GM23248 (cell line): ENCODE data around the gene GM2A.

Experiments
- EZH2 ChIP-seq: fragments of 200-600 bp; sonication (generic); IDR thresholded peaks from 2 replicates; pipeline ENCODE4 v1.6.1; 2018; ENCODE audit warnings: antibody characterized with exemption, mild to moderate bottlenecking; ENCODE audit not compliant: insufficient read depth, poor library complexity, severe bottlenecking
- EZH2phosphoT487 ChIP-seq: fragments of 200-600 bp; sonication (generic); IDR thresholded peaks from 2 replicates; pipeline ENCODE4 v1.6.1; 2018; ENCODE audit warnings: antibody characterized with exemption, moderate library complexity, mild to moderate bottlenecking, low read depth; ENCODE audit not compliant: insufficient read depth

DNA sequence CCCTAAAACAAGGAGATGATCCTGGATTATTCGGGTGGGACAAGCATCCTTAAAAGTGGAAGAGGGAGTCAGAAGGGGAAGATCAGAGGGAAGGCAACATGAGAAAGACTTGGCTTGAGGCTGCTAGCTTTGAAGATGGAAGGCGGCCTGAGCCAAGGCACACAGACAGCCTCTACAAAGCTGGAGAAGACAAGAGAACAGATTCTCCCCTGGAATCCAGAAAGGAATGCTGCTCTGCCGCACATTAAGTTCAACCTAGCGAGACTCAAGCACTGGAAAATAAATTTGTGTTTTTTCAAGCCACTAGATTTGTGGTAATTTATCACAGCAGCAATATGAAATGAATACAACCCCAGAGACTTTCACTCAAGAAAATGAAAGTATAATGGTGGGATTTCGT lies 32.7 kb downstream of the GM2A start:
- no peak for TF ChIP-seq EZH2
- TF ChIP-seq EZH2phosphoT487, result no peak
